Stimulated activated naive CD8-positive, alpha-beta T cell treated with anti-CD3 and anti-CD28 coated beads, Interleukin-15, Interleukin-2, amounts not matched to agents 100 ng/mL and 50 ng/mL, for 24 hours (primary cell): ENCODE measurements around the gene CC2D2A.
A peak's percentile ranks its signal among the peaks of the same experiment; 100 is the strongest.
"Not testable (repeated sequence)": the region's sequence is repeated elsewhere in the genome, so short reads cannot be mapped to it uniquely, and the experiment has no call there.

Source experiments
- H3K27ac Mint-ChIP-seq: one replicate; pipeline ENCODE4 v1.8.0; 2021; ENCODE audit warnings: mild to moderate bottlenecking, mixed read lengths
- H3K27me3 Mint-ChIP-seq: one replicate; pipeline ENCODE4 v1.8.0; 2021; ENCODE audit warnings: mixed read lengths
- H3K36me3 Mint-ChIP-seq: one replicate; pipeline ENCODE4 v1.8.0; 2021; ENCODE audit warnings: low read depth, mixed read lengths
- H3K4me1 Mint-ChIP-seq: one replicate; pipeline ENCODE4 v1.8.0; 2021; ENCODE audit warnings: low read depth, mixed read lengths
- H3K4me3 Mint-ChIP-seq: one replicate; pipeline ENCODE4 v1.8.0; 2021; ENCODE audit warnings: mild to moderate bottlenecking, mixed read lengths
- H3K9me3 Mint-ChIP-seq: one replicate; pipeline ENCODE4 v1.8.0; 2021; ENCODE audit warnings: mixed read lengths

The CC2D2A gene

DNA sequence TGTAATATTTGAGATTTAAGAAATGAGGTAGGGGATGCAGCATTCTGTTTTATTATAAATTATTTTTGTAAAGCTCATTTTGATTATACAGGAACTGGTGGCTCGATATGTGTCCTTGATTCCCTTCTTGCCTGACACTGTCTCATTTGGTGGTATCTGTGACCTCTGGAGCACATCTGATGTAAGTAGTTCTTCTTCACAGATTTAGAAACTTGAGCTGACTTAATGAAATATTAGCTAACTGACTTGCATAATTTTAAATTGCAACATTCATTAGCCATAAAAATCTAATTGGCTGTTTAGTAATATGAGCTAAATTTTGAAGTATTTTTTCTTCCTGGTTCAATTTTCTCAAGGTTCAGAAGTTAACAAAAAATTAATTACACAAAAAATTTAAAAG lies 116.4 kb downstream of the CC2D2A start:
- no peak overlapping the region for H3K27ac Mint-ChIP-seq
- H3K27me3 Mint-ChIP-seq = no peaks in the 10 kb centered on the region
- H3K4me1 Mint-ChIP-seq = no peaks in the 10 kb centered on the region
- H3K4me3 Mint-ChIP-seq = no peak overlapping the region
- no peaks in the 10 kb centered on the region for H3K36me3 Mint-ChIP-seq
- no peaks in the 10 kb centered on the region for H3K9me3 Mint-ChIP-seq

- Mint-ChIP-seq H3K27ac (no peak overlapping the region), H3K4me3 (no peak overlapping the region), H3K36me3 (no peaks in the 10 kb centered on the region), H3K9me3 (no peaks in the 10 kb centered on the region), H3K4me1 (no peaks in the 10 kb centered on the region), H3K27me3 (no peaks in the 10 kb centered on the region)
Measured at GRCh38 chr4:15587649-15588048, 118.0 kb downstream of the CC2D2A start.

GRCh38 chr4:15592799-15593198 lies 123.1 kb downstream of the CC2D2A start:
- Mint-ChIP-seq H3K36me3 (no peaks in the 10 kb centered on the region), H3K9me3 (no peaks in the 10 kb centered on the region), H3K27ac (no peak overlapping the region), H3K4me1 (no peaks in the 10 kb centered on the region), H3K27me3 (no peaks in the 10 kb centered on the region), H3K4me3 (no peak overlapping the region)

DNA sequence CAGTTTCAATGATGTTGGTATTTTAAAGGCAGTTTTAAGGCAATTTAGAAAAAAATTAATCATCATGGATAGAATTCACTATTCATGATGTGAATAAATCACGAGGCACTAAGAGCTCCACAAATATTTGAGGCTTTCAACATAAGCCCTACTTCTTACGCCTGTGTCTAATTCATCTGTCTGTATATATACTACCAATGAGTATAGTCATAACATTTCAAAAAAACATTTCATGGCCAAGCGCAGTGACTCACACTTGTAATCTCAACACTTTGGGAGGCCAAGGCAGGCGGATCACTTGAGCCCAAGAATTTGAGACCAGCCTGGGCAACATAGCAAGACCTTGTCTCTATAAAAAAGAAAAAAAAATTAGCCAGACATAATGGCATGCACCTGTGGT lies 129.0 kb downstream of the CC2D2A start:
- Mint-ChIP-seq H3K4me1 (no peaks in the 10 kb centered on the region), H3K36me3 (peaks cover 20% of the 10 kb centered on the region), H3K4me3 (no peak overlapping the region), H3K9me3 (no peaks in the 10 kb centered on the region), H3K27ac (no peak overlapping the region), H3K27me3 (no peaks in the 10 kb centered on the region)

DNA sequence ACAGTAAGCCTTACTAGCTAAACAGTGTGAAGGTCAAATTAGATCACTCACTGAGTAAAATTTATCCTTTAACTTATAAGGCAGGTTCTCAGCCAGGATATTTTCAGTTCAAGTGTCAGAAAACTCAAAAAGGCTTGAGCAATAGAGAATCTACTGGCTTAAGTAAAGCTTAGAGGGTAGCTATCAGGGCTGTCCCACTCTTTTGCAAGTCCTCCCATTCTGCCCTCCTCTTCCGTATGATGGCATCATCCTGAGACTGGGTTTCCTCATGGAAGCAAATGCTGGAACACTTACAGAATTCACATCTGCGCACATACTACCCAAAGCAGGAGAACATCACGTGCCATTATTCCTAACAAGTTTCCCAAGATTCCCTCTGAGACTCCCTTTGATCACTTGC lies 130.5 kb downstream of the CC2D2A start:
- peaks cover 36% of the 10 kb centered on the region for H3K36me3 Mint-ChIP-seq
- no peak overlapping the region for H3K4me3 Mint-ChIP-seq
- no peaks in the 10 kb centered on the region for H3K27me3 Mint-ChIP-seq
- no peak overlapping the region for H3K27ac Mint-ChIP-seq
- H3K9me3 Mint-ChIP-seq = no peaks in the 10 kb centered on the region
- H3K4me1 Mint-ChIP-seq = no peaks in the 10 kb centered on the region

DNA sequence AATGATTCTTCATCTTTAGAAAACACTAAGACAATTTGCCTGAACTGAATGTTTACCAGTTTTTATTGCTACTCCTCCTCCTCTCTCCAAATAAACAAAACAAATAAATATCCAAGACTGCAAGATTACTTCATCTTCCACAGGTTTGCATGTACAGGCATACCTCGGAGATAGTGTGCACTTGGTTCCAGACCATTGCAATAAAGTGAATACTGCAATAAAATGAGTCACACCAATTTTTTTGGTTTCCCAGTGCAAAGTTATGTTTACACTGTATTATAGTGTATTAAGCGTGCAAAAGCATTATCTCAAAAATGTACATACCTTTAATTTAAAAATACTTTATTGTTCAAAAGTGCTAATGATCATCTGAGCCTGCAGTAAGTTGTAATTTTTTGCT lies 132.2 kb downstream of the CC2D2A start:
- Mint-ChIP-seq H3K9me3 (no peaks in the 10 kb centered on the region), H3K27ac (no peak overlapping the region), H3K4me1 (no peaks in the 10 kb centered on the region), H3K27me3 (no peaks in the 10 kb centered on the region), H3K36me3 (peaks cover 44% of the 10 kb centered on the region), H3K4me3 (no peak overlapping the region)

DNA sequence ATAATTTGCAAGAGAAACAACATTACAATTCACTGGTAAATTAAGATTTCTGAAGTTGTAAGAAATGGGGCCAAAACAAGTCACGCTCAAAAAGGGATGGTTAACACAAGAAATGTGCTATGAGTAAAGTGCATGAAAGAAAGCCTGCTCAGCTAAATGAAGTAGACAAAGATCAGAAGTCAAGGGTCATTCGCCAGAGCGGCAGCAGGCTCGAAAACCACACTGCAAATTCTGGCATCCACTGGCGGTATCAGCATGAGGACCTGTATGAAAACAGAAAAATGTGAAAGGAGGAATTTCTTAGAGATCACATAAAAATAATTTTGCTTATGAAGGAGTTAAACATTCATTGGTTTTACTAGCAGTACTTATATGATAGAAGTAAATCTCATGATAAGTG lies 135.9 kb downstream of the CC2D2A start:
- H3K27ac Mint-ChIP-seq = no peak overlapping the region

DNA sequence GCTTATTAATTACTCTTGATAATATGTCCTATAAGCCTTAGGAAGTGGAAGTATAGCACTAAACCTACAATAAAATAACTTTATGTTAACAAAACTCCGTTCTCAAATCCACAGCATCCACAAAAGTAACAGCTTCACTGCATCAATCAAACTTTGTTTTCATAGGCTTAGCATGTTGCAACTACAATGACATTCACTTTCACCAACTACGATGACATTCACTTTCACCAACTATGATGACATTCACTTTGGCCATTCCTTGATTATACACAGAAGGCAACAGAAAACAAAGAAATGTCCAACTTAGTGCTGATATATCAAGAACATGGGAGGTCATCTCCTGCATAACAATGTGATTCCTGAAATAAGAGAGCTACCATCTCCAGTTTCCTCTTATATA lies 141.2 kb downstream of the CC2D2A start:
- no peak overlapping the region for H3K4me3 Mint-ChIP-seq
- no peaks in the 10 kb centered on the region for H3K4me1 Mint-ChIP-seq
- no peaks in the 10 kb centered on the region for H3K9me3 Mint-ChIP-seq
- no peak overlapping the region for H3K27ac Mint-ChIP-seq
- H3K27me3 Mint-ChIP-seq = no peaks in the 10 kb centered on the region
- H3K36me3 Mint-ChIP-seq = peaks cover 42% of the 10 kb centered on the region

More for the DNA sequence above, 135.9 kb downstream of the CC2D2A start:
- Mint-ChIP-seq H3K9me3 (no peaks in the 10 kb centered on the region), H3K4me1 (no peaks in the 10 kb centered on the region), H3K27me3 (no peaks in the 10 kb centered on the region), H3K36me3 (peaks cover 48% of the 10 kb centered on the region), H3K4me3 (no peak overlapping the region)

DNA sequence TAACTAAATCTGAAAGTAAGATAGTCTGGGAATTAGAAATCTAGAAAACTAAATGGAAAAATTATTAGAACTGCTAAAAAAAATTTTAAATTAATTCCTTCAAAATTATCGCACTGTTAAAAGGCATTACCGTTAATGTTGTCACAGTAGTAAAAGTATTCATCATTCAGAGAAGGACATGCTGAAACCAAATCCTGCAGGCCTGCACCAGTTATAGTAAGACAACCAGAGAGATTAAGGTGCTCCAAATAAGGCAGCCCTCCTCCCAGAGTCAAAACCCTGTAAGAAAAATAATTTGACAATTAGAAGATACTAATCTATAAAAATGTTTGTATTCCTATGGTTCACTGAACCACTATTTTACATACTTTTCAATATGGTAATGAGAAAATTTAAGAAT lies 142.5 kb downstream of the CC2D2A start:
- Mint-ChIP-seq H3K9me3 (no peaks in the 10 kb centered on the region), H3K4me3 (no peak overlapping the region), H3K4me1 (no peaks in the 10 kb centered on the region), H3K36me3 (peaks cover 53% of the 10 kb centered on the region), H3K27me3 (no peaks in the 10 kb centered on the region), H3K27ac (no peak overlapping the region)

GRCh38 chr4:15614891-15615290 lies 145.2 kb downstream of the CC2D2A start:
- not testable (repeated sequence) for H3K27me3 Mint-ChIP-seq, H3K4me1 Mint-ChIP-seq, H3K27ac Mint-ChIP-seq, H3K9me3 Mint-ChIP-seq, H3K4me3 Mint-ChIP-seq
- H3K36me3 Mint-ChIP-seq = peaks cover 73% of the 10 kb centered on the region

GRCh38 chr4:15617407-15617806 lies 147.7 kb downstream of the CC2D2A start:
- H3K36me3 Mint-ChIP-seq = peaks cover 85% of the 10 kb centered on the region
- H3K4me1 Mint-ChIP-seq = peaks cover 10% of the 10 kb centered on the region
- H3K27ac Mint-ChIP-seq, H3K27me3 Mint-ChIP-seq, H3K4me3 Mint-ChIP-seq: not testable (repeated sequence)
- peaks cover 17% of the 10 kb centered on the region for H3K9me3 Mint-ChIP-seq

DNA sequence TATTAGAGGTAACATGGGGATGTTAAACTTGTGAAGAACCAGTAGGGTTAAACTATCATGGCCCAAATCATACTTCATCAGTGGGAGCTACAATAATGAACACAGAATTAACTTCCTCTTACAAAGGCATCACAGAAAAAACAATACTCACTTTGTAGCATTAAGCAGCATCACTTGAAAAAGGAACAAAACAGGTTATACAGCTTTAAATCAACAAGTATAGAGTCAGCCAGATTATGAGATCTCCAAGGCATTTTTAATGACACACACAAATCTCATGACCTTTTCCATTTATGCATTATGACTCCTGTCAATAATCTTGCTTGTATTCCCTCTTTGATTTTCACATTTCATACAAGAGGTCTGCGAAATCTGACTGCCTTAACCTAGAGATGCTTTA lies 167.1 kb downstream of the CC2D2A start:
- H3K36me3 Mint-ChIP-seq = peaks cover 53% of the 10 kb centered on the region
- H3K4me3 Mint-ChIP-seq = no peak overlapping the region
- H3K4me1 Mint-ChIP-seq = peaks cover 3% of the 10 kb centered on the region
- no peaks in the 10 kb centered on the region for H3K27me3 Mint-ChIP-seq
- H3K27ac Mint-ChIP-seq = no peak overlapping the region
- H3K9me3 Mint-ChIP-seq = no peaks in the 10 kb centered on the region

DNA sequence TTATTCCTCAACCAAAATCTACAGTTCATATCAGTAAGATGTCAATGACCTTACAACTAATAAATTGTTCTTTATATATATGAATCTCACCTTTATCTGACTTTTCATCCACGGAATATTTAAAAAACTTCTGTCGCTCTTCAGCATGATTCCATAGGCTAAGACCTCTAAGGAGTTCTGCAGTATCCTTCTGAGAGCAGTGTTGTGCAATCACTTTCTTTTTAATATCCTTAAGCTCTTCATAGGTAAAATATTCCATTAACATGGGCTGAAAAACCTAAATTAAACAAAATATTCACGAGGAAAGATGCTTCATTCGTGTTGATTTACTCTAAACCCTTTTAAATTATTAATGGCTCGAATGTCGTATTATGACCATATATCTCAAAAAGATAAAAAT lies 168.7 kb downstream of the CC2D2A start:
- Mint-ChIP-seq H3K36me3 (peaks cover 46% of the 10 kb centered on the region), H3K4me1 (no peaks in the 10 kb centered on the region), H3K4me3 (no peak overlapping the region), H3K27ac (no peak overlapping the region), H3K9me3 (no peaks in the 10 kb centered on the region), H3K27me3 (no peaks in the 10 kb centered on the region)

- H3K36me3 Mint-ChIP-seq = peaks cover 14% of the 10 kb centered on the region
- H3K27ac Mint-ChIP-seq = no peak overlapping the region
- no peaks in the 10 kb centered on the region for H3K9me3 Mint-ChIP-seq
- peak overlapping the region; percentile 27 for H3K4me3 Mint-ChIP-seq
- H3K27me3 Mint-ChIP-seq = no peaks in the 10 kb centered on the region
- peaks cover 76% of the 10 kb centered on the region for H3K4me1 Mint-ChIP-seq
Measured at GRCh38 chr4:15648600-15648999, 178.9 kb downstream of the CC2D2A start.

GRCh38 chr4:15649914-15650545 lies 180.3 kb downstream of the CC2D2A start:
- H3K4me3 Mint-ChIP-seq = peak overlapping the region; percentile 66
- H3K27me3 Mint-ChIP-seq = no peaks in the 10 kb centered on the region
- peak overlapping the region; percentile 87 for H3K27ac Mint-ChIP-seq
- H3K36me3 Mint-ChIP-seq = peaks cover 9% of the 10 kb centered on the region
- H3K4me1 Mint-ChIP-seq = peaks cover 73% of the 10 kb centered on the region
- no peaks in the 10 kb centered on the region for H3K9me3 Mint-ChIP-seq
